Gastroesophageal sphincter (tissue), 4 donors: Measurements from ENCODE around the gene IGIP. TPM values are rescaled to one million over a fixed set of nuclear protein-coding genes. Genes with fewer than 3 reads are reported as not detected.
A peak's percentile ranks its signal among the peaks of the same experiment; 100 is the strongest.

ENCODE experiments used
- ATAC-seq: fragments of 150-250 bp; one replicate; pipeline ENCODE4 v1.9.1; 2016; ENCODE audit warnings: mild to moderate bottlenecking, moderate library complexity
- H3K27ac ChIP-seq, 4 donors: fragments of 200-600 bp; sonication (generic) in 3 of 4; 1 replicate in 3 of 4; 2 replicates in 1 of 4; pipeline ENCODE4 v1.5.1; 2016 to 2019
- H3K27me3 ChIP-seq: fragments of 200-600 bp; sonication (generic); one replicate; pipeline ENCODE4 v1.5.1; 2019
- H3K36me3 ChIP-seq, 2 donors: fragments of 200-600 bp; sonication (generic); one replicate each; pipeline ENCODE4 v1.5.1; 2019; ENCODE audit warnings: control low read depth in 1 of 2
- H3K4me1 ChIP-seq, 3 donors: fragments of 200-600 bp; sonication (generic); 1 replicate in 2 of 3; 2 replicates in 1 of 3; pipeline ENCODE4 v1.5.1; 2016 to 2019; ENCODE audit warnings: control low read depth in 2 of 3
- H3K4me3 ChIP-seq, 2 donors: fragments of 200-600 bp; sonication (generic); one replicate each; pipeline ENCODE4 v1.5.1; 2019; ENCODE audit warnings: mild to moderate bottlenecking in 1 of 2, moderate library complexity in 1 of 2
- H3K9me3 ChIP-seq, 3 donors: fragments of 200-600 bp; sonication (generic); one replicate each; pipeline ENCODE4 v1.5.1; 2017 to 2019; ENCODE audit warnings: control low read depth in 2 of 3
- EP300 ChIP-seq: sonication (generic); formaldehyde crosslinking; IDR thresholded peaks from one replicate; pipeline ENCODE4 v1.6.1; 2017; ENCODE audit warnings: antibody characterized with exemption, mild to moderate bottlenecking
- POLR2A ChIP-seq, 2 donors: fragments of 450-650 bp; IDR thresholded peaks; one replicate each; pipeline ENCODE4 v1.6.1; 2017; ENCODE audit warnings: antibody characterized with exemption in 2 of 2, mild to moderate bottlenecking in 2 of 2, moderate library complexity in 1 of 2
- POLR2AphosphoS5 ChIP-seq: sonication (generic); formaldehyde crosslinking; IDR thresholded peaks from one replicate; pipeline ENCODE4 v1.6.1; 2017; ENCODE audit warnings: antibody characterized with exemption
- WGBS, 2 donors: methylation state at CpG; one replicate each; pipeline ENCODE4 v1.1.5; 2018; ENCODE audit warnings: low coverage in 1 of 2; 5-methylcytosine and 5-hydroxymethylcytosine counted together
- total RNA-seq, 4 donors: library from RNA; depleted of rRNA; stranded (reverse); fragments of >200 nt; gene quantifications; one replicate each; pipeline ENCODE4 v1.1.0, GENCODE V29; 2016
- TF ChIP-seq, protein P1 (sequence below), 4 experiments: fragments of 200-600 bp in 2 of 4; fragments of 450-650 bp in 2 of 4; sonication (generic) in 1 of 4; IDR thresholded peaks; one replicate each; pipeline ENCODE4 v1.5.1; 2017 to 2019; ENCODE audit warnings: antibody characterized with exemption in 4 of 4, mild to moderate bottlenecking in 2 of 4, moderate library complexity in 2 of 4

IGIP gene
- total RNA-seq, 4 donors from 2014 or later: 26.0 to 36.6 (median 28.7) TPM

DNA sequence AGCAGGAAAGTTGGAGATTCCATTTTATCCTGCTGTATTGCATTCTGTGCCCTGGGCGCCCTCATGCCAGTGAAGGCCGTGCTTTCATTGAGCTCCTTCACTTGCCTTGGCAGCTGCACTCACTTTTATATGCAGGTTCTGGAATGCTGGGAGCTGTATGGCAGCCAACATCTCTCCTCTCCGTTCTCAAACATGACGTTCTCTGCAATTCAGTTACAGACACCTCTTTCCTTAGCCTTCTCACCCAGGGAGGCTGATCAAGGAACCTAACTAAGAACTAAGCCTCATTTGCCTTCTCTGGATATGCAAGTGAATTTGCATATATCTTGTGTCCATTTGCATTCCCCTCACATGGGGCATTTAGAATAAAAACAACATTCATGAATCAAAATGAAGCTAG lies 41.2 kb upstream of the IGIP start:
- ATAC-seq: peak; percentile 46
- TF ChIP-seq POLR2A (IDR thresholded peaks at IDR 0.05): no peak
- TF ChIP-seq POLR2AphosphoS5: no peak
- no peak for TF ChIP-seq EP300
- TF ChIP-seq, protein P1, sequence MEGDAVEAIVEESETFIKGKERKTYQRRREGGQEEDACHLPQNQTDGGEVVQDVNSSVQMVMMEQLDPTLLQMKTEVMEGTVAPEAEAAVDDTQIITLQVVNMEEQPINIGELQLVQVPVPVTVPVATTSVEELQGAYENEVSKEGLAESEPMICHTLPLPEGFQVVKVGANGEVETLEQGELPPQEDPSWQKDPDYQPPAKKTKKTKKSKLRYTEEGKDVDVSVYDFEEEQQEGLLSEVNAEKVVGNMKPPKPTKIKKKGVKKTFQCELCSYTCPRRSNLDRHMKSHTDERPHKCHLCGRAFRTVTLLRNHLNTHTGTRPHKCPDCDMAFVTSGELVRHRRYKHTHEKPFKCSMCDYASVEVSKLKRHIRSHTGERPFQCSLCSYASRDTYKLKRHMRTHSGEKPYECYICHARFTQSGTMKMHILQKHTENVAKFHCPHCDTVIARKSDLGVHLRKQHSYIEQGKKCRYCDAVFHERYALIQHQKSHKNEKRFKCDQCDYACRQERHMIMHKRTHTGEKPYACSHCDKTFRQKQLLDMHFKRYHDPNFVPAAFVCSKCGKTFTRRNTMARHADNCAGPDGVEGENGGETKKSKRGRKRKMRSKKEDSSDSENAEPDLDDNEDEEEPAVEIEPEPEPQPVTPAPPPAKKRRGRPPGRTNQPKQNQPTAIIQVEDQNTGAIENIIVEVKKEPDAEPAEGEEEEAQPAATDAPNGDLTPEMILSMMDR (IDR thresholded peaks at IDR 0.05): no peak
- WGBS, 2 donors: 20% methylated on average over 4 of the region's 4 CpGs; no CpG with 5 or more reads in 1 of the 2 donors

DNA sequence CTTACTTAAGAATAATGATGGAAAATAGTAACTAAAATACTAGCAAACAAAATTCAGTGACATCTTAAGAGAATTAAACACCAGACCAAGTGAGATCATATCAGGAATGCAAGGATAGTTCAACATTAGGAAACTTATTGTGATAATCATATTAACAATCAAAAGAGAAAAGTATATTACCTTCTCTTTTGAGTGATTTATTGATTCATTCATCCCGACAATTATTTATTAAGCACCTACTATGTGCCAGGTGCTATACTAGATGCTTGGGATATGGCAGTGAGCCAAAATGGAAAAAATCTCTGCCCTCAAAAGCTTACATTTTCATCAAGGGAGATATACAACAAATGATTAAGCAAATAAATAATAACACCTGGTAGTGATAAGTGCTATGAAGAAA lies 35.5 kb upstream of the IGIP start:
- Histone ChIP-seq H3K36me3 (no peaks in the 10 kb centered on the region), H3K4me3 (no peak overlapping the region), H3K27me3 (peaks cover 5% of the 10 kb centered on the region), H3K4me1 (no peaks in the 10 kb centered on the region), H3K27ac (no peak overlapping the region), H3K9me3 (peaks cover 0 to 17% (median 0%) of the 10 kb centered on the region in 3 donors)
- TF ChIP-seq, protein P1 (IDR thresholded peaks at IDR 0.05): no peak
- TF ChIP-seq POLR2AphosphoS5: no peak
- no peak for ATAC-seq
- WGBS, 2 donors: 86 to 94% methylated on average over 1 of the region's 1 CpG

More for the DNA sequence above, 41.2 kb upstream of the IGIP start:
- Histone ChIP-seq H3K9me3 (peaks cover 0 to 3% (median 0%) of the 10 kb centered on the region in 3 donors), H3K27ac (no peak overlapping the region), H3K4me3 (no peak overlapping the region), H3K27me3 (no peaks in the 10 kb centered on the region), H3K36me3 (no peaks in the 10 kb centered on the region), H3K4me1 (peaks cover 0 to 13% (median 0%) of the 10 kb centered on the region in 3 donors)

- ATAC-seq: no peak
- TF ChIP-seq, protein P1 (IDR thresholded peaks at IDR 0.05): no peak
- TF ChIP-seq POLR2A (IDR thresholded peaks at IDR 0.05) (no peak), POLR2AphosphoS5 (no peak), EP300 (no peak)
- H3K27ac ChIP-seq: no peak overlapping the region
- peaks cover 5% of the 10 kb centered on the region for H3K27me3 ChIP-seq
- H3K4me3 ChIP-seq: no peak overlapping the region
- peaks cover 0 to 17% (median 0%) of the 10 kb centered on the region in 3 donors for H3K9me3 ChIP-seq
- no peaks in the 10 kb centered on the region for H3K36me3 ChIP-seq
- 24 to 67% methylated on average over 1 of the region's 1 CpG for WGBS, 2 donors
- H3K4me1 ChIP-seq: no peaks in the 10 kb centered on the region
These were observed 32.6 kb upstream of the IGIP start for GRCh38 chr5:140093179-140093578.

DNA sequence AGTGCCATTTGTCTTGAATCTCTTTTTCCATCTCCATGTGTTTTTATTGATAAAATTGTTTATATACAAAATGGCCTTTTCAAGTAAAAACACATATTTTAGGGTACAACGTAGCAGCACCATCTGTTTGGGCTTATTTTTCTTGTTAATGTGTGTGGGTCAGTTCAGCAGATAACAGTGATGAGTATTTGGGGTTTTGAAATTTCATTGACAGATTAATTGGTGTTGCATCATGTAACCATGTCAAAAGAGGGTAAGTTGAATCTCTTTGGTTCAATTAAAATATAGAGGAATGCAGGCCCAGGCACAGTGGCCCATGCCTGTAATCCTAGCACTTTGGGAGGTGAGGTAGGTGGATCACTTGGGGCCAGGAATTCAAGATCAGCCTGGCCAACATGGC lies 31.9 kb upstream of the IGIP start:
- no peak overlapping the region for H3K4me3 ChIP-seq
- H3K27ac ChIP-seq: no peak overlapping the region
- H3K9me3 ChIP-seq: peaks cover 0 to 17% (median 0%) of the 10 kb centered on the region in 3 donors
- WGBS, 2 donors: 36 to 60% methylated on average over 1 of the region's 1 CpG
- no peaks in the 10 kb centered on the region for H3K4me1 ChIP-seq
- no peak for TF ChIP-seq EP300
- no peak for TF ChIP-seq POLR2AphosphoS5
- no peak for TF ChIP-seq POLR2A (IDR thresholded peaks at IDR 0.05)
- TF ChIP-seq, protein P1 (IDR thresholded peaks at IDR 0.05): no peak
- peaks cover 5% of the 10 kb centered on the region for H3K27me3 ChIP-seq
- ATAC-seq: no peak
- H3K36me3 ChIP-seq: no peaks in the 10 kb centered on the region

GRCh38 chr5:140094889-140095288 lies 30.8 kb upstream of the IGIP start:
- Histone ChIP-seq H3K36me3 (no peaks in the 10 kb centered on the region), H3K9me3 (peaks cover 0 to 10% (median 0%) of the 10 kb centered on the region in 3 donors), H3K27ac (no peak overlapping the region), H3K27me3 (peaks cover 5% of the 10 kb centered on the region), H3K4me1 (no peaks in the 10 kb centered on the region), H3K4me3 (no peak overlapping the region)
- TF ChIP-seq, protein P1 (IDR thresholded peaks at IDR 0.05): no peak
- TF ChIP-seq POLR2AphosphoS5: no peak
- no peak for TF ChIP-seq POLR2A (IDR thresholded peaks at IDR 0.05)
- no peak for TF ChIP-seq EP300
- ATAC-seq: no peak
